Peyer's patch (tissue), 4 donors: ENCODE measurements around the gene LAD1.

Experiments
- CTCF ChIP-seq, 6 experiments: fragments of 450-650 bp in 4 of 6; fragments of 200-600 bp in 2 of 6; sonication (generic) in 1 of 6; IDR thresholded peaks; one replicate each; pipeline ENCODE4 v1.5.1; 2017 to 2019; ENCODE audit warnings: antibody characterized with exemption in 6 of 6, mild to moderate bottlenecking in 3 of 6, moderate library complexity in 1 of 6
- POLR2A ChIP-seq, 2 donors: fragments of 450-650 bp; IDR thresholded peaks; one replicate each; pipeline ENCODE4 v1.5.1; 2017; ENCODE audit warnings: antibody characterized with exemption in 2 of 2, mild to moderate bottlenecking in 2 of 2, moderate library complexity in 2 of 2

- no peak for TF ChIP-seq CTCF (IDR thresholded peaks at IDR 0.05)
- TF ChIP-seq POLR2A (IDR thresholded peaks at IDR 0.05) = no peak
Measured at GRCh38 chr1:201419256-201419655, 20.1 kb upstream of the LAD1 start.
